RPMI7951 (cell line): ENCODE measurements around the gene FPR3. TPM values are rescaled to one million over a fixed set of nuclear protein-coding genes. Genes with fewer than 3 reads are reported as not detected.
A peak's percentile ranks its signal among the peaks of the same experiment; 100 is the strongest.
"Not testable (repeated sequence)": the region's sequence is repeated elsewhere in the genome, so short reads cannot be mapped to it uniquely, and the experiment has no call there.

ENCODE experiments used
- DNase-seq: peaks from one replicate; pipeline ENCODE4 v3.0.0-alpha.2; 2012; ENCODE audit warnings: low read depth
- total RNA-seq: library from RNA; depleted of rRNA; stranded (reverse); fragments of >200 nt; shearing (Covaris generic); gene quantifications from 2 replicates; pipeline ENCODE4 v1.2.3, GENCODE V29; 2014; rRNA removed

FPR3 gene
- 0.60 and 0.98 TPM in 2 replicates for total RNA-seq

DNA sequence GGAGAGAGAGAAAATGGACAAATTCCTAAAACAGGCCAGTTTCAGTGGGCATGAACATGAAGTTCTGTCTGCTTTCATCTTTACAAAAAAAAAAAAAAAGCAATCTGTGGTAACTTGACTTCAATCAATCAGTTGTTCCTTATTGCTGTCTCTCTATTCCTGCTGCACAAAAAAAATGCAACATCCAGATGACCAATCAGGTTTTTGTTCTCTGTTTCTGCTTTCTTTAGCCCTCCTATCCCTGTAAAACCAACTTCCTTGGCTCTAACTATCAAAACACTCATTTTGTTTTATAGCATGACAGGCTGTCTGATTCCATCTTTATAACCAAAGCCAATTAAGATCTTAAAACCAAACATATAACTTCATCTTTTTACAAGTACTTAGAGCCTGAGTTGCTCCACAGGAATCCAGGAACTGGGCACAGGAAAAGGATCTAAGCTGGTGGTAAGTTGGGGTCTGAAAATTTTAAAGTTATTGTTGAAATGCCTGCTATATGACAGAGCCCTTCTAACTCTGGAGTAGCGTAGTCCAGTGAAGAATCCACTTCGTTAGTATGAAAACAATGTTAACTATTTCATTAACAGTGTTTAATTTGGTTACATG is at the start of gene FPR3:
TSS of gene FPR3 (plus strand) at position 273 of the 606 bp plus-strand sequence. CDS start 28,592 bp downstream, outside the sequence.
- DNase-seq, result no peak

- no peak for DNase-seq
Measured at GRCh38 chr19:51746731-51747130, 48.2 kb upstream of the FPR3 start.

DNA sequence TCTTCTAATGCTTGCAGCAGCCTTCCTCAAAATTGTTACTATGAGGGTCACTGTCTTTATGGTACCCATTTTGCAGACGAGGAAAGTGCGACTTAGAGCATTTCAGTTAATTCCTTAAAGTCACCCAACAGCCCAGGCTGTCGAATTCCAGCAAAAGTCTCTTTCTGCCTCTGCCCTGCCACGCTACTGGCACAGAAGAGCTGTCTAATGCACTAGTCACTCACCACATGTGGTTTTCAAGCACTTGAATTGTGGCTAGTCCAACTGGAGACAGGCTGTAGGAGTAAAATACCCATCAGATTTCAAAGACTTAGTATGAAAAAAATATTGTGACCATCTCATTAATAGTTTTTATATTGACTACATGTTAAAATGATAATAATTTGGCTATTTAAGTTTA is 45.0 kb upstream of the FPR3 start:
- peak; percentile 96 for DNase-seq

DNA sequence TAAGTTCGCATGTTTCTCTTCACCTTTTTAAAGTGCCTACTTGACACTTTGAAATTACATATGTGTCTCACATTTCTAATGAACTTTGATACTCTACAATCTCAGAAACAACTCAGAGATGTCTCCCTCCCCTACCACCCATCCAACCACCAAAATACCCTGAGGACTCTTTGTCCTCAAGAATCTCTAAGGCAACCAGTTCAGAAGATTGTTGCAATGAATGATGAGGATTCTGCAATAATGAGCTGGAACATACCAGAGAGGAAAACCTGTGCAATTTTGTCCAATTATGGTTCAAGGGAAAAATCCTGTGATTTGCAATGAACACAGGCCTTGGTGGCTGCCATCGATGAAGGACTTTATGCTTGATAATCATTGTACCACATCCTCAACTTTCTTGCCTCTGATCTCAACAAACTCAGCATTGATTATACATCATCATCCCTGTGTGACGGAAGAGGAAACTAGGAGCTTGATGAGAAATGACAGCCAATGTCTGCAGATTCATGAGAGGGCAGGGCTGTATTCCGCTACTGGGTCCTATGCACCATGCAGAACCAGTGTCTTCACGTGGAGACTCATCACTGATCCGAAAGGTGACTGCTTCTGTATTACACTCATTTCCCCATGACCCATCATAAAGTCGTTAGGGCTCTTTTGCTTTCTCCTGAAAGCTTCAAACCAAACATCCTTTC is 44.4 kb upstream of the FPR3 start:
- peak; percentile 96 for DNase-seq

GRCh38 chr19:51751655-51752054 is 43.3 kb upstream of the FPR3 start, which contains the start of gene FPR1:
TSS of gene FPR1 (minus strand) at chr19:51751878. CDS start at chr19:51746994, 4,884 bp downstream.
- peak; percentile 94 for DNase-seq

DNA sequence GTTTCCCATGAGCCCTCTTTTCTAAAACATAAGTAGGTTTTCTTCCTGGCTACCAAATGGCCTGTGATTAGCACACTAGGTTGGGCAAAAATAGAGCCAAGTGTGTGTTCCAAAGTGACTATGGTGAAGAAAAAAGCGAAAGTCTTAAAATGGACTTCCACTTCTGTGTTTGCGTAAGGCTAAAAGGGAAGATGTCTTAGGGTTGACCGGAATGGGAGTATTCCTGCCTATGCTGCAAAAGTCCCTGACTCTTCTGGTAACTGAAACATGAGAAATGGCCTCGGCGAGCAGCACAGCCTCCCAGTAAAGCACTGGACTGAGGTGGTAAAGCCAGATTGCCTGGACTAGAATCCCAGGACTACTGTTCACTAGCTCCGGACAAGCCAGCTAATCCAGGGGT is 40.8 kb upstream of the FPR3 start:
- no peak for DNase-seq

GRCh38 chr19:51754770-51755169 is 40.2 kb upstream of the FPR3 start:
- DNase-seq, result no peak

- no peak for DNase-seq
Measured at GRCh38 chr19:51755571-51755970, 39.4 kb upstream of the FPR3 start.

GRCh38 chr19:51760697-51761356 is 34.1 kb upstream of the FPR3 start, which contains the start of gene FPR2:
TSS of gene FPR2 (plus strand) at chr19:51761180. CDS start at chr19:51768659, 7,479 bp downstream.
- no peak for DNase-seq

DNA sequence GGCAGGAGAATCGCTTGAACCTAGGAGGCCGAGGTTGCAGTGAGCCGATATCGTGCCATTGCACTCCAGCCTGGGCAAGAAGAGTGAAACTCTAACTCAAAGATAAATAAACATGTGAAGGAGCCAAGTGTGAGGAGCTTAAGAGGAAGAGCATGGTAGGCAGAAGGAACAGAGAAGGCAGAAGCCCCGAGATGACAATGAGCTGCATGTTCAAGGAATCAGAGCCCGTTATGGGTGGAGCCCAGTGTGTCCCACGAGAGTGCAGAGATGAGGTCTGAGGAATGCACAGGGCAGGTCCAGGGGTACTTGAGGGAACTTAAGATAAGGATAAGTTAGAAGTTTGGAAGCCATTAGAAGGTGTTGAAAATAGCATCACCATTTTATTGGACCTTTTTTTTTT is 33.3 kb upstream of the FPR3 start:
- DNase-seq, result no peak

GRCh38 chr19:51765086-51765485 is 29.9 kb upstream of the FPR3 start:
- no peak for DNase-seq

DNA sequence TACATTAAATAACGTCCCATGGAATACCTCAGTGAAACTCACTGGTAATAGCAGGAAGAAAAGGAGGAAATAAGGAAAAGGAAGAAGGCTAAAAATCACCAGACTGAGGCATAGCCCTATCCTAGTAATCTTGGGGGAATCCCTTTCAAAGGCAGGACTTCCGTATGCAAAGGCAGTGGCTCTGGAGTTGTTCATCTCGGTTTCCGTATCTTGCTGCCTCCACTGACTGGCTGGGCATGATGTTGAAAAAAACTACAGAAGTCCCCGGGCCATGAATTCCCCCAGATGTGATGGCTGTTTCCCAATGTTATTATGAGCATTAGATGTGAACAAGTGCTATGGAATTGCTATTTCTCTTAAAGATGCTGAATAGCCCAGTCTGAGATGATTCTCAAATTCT is 28.5 kb upstream of the FPR3 start:
- no peak for DNase-seq

GRCh38 chr19:51771376-51772130 is 23.4 kb upstream of the FPR3 start:
- peak; percentile 60 for DNase-seq

DNA sequence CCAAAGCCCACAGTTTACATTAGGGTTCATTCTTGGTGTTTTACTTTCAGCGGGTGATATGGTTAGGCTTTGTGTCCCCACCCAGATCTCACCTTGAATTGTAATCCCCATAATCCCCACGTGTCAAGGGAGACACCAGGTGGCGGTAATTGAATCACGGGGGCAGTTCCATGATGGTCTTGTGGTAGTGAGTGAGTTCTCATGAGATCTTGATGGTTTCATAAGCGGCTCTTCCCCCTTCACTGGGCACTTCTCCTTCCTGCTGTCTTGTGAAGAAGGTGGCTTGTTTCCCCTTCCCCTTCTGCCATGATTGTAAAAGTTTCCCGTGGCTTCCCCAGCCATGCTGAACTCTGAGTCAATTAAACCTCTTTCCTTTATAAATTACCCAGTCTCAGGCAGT is 22.0 kb upstream of the FPR3 start:
- DNase-seq, result peak; percentile 40

- not testable (repeated sequence) for DNase-seq
Measured at GRCh38 chr19:51776561-51776960, 18.4 kb upstream of the FPR3 start.

- DNase-seq, result peak; percentile 89
Measured at GRCh38 chr19:51777570-51778462, 17.1 kb upstream of the FPR3 start.

GRCh38 chr19:51779181-51779580 is 15.8 kb upstream of the FPR3 start:
- no peak for DNase-seq

GRCh38 chr19:51779703-51780102 is 15.3 kb upstream of the FPR3 start:
- no peak for DNase-seq

- no peak for DNase-seq
Measured at GRCh38 chr19:51780270-51780669, 14.7 kb upstream of the FPR3 start.

- DNase-seq, result no peak
Measured at GRCh38 chr19:51781999-51782398, 13.0 kb upstream of the FPR3 start.

GRCh38 chr19:51783372-51783771 is 11.6 kb upstream of the FPR3 start:
- peak; percentile 72 for DNase-seq
